Left ventricle myocardium inferior (tissue), 1 donor: ENCODE results near the gene PNPLA2. TPM values are rescaled to one million over a fixed set of nuclear protein-coding genes. Genes with fewer than 3 reads are reported as not detected.

Experiments used
- DNase-seq: peaks from one replicate; pipeline ENCODE4 v3.0.0-alpha.2; 2020
- H3K27ac ChIP-seq: fragments of 200-600 bp; replicated peaks from 2 replicates; pipeline ENCODE4 v1.8.0; 2021
- H3K27me3 ChIP-seq: fragments of 200-600 bp; 2 replicates; pipeline ENCODE4 v1.8.0; 2021; ENCODE audit warnings: low read depth
- H3K36me3 ChIP-seq: fragments of 200-600 bp; 2 replicates; pipeline ENCODE4 v1.8.0; 2021
- H3K4me1 ChIP-seq: fragments of 200-600 bp; 2 replicates; pipeline ENCODE4 v1.8.0; 2021
- H3K4me3 ChIP-seq: fragments of 200-600 bp; 2 replicates; pipeline ENCODE4 v1.8.0; 2021; ENCODE audit warnings: mild to moderate bottlenecking, moderate library complexity
- H3K9me3 ChIP-seq: fragments of 200-600 bp; replicated peaks from 2 replicates; pipeline ENCODE4 v1.8.0; 2021
- CTCF ChIP-seq: fragments of 200-600 bp; IDR thresholded peaks from 2 replicates; pipeline ENCODE4 v1.8.0; 2021; ENCODE audit warnings: antibody characterized with exemption, mild to moderate bottlenecking, borderline replicate concordance
- intact Hi-C: fragments of 100-400 bp; cut with micrococcal nuclease; formaldehyde crosslinking; loops from one replicate; pipeline ENCODE4 v1.11.0; 2022
- total RNA-seq: library from RNA; stranded (reverse); fragmentation: NEBNext Ultra II Directional; extraction: Animal tissue kit (Norgen Biotek cat#: 25700); gene quantifications from one replicate; pipeline ENCODE4 v1.2.1, GENCODE V29; 2021
- donor health status: DM: no; HTN: yes; CAD: no; lungs with severe emphysema.

PNPLA2 gene
- total RNA-seq, 1 donor from 2014 or later: 300 TPM

- no peaks in the 10 kb centered on the region for H3K36me3 ChIP-seq
- intact Hi-C loops: no loop called here
- DNase-seq: no peak
- no peaks in the 10 kb centered on the region for H3K9me3 ChIP-seq
- H3K4me1 ChIP-seq: peaks cover 83% of the 10 kb centered on the region
- no peaks in the 10 kb centered on the region for H3K27me3 ChIP-seq
- no peak for TF ChIP-seq CTCF
- no peak overlapping the region for H3K27ac ChIP-seq
- H3K4me3 ChIP-seq: no peak overlapping the region
Measured at GRCh38 chr11:853682-854448, 35.2 kb downstream of the PNPLA2 start.

GRCh38 chr11:854601-855329, 36.1 kb downstream of the PNPLA2 start:
- no peak for TF ChIP-seq CTCF
- DNase-seq: no peak
- Histone ChIP-seq H3K9me3 (no peaks in the 10 kb centered on the region), H3K27me3 (no peaks in the 10 kb centered on the region), H3K36me3 (no peaks in the 10 kb centered on the region), H3K27ac (no peak overlapping the region), H3K4me1 (peaks cover 82% of the 10 kb centered on the region), H3K4me3 (no peak overlapping the region)
- intact Hi-C loops: no loop called here

GRCh38 chr11:855330-855674, 36.6 kb downstream of the PNPLA2 start:
- intact Hi-C loops: no loop called here
- peaks cover 82% of the 10 kb centered on the region for H3K4me1 ChIP-seq

GRCh38 chr11:855796-856195, 37.1 kb downstream of the PNPLA2 start:
- peaks cover 82% of the 10 kb centered on the region for H3K4me1 ChIP-seq
- H3K36me3 ChIP-seq: no peaks in the 10 kb centered on the region
- intact Hi-C loops: no loop called here
- no peak for DNase-seq
- H3K27ac ChIP-seq: no peak overlapping the region
- no peak for TF ChIP-seq CTCF
- H3K27me3 ChIP-seq: no peaks in the 10 kb centered on the region
- no peaks in the 10 kb centered on the region for H3K9me3 ChIP-seq
- H3K4me3 ChIP-seq: no peak overlapping the region

More at GRCh38 chr11:855330-855674, 36.6 kb downstream of the PNPLA2 start:
- DNase-seq: no peak
- H3K36me3 ChIP-seq: no peaks in the 10 kb centered on the region
- no peaks in the 10 kb centered on the region for H3K9me3 ChIP-seq
- no peak for TF ChIP-seq CTCF
- H3K4me3 ChIP-seq: no peak overlapping the region
- H3K27ac ChIP-seq: no peak overlapping the region
- no peaks in the 10 kb centered on the region for H3K27me3 ChIP-seq

GRCh38 chr11:856397-856796, 37.7 kb downstream of the PNPLA2 start:
- H3K4me1 ChIP-seq: peaks cover 79% of the 10 kb centered on the region
- H3K27ac ChIP-seq: peak overlapping the region; percentile 5

More at GRCh38 chr11:856397-856796, 37.7 kb downstream of the PNPLA2 start:
- H3K36me3 ChIP-seq: no peaks in the 10 kb centered on the region
- intact Hi-C loops: no loop called here
- TF ChIP-seq CTCF: no peak
- no peaks in the 10 kb centered on the region for H3K27me3 ChIP-seq
- H3K4me3 ChIP-seq: no peak overlapping the region
- no peaks in the 10 kb centered on the region for H3K9me3 ChIP-seq
- DNase-seq: no peak
